ENCODE measurements around the gene UBN2. TPM values are rescaled to one million over a fixed set of nuclear protein-coding genes. Genes with fewer than 3 reads are reported as not detected.
"Not testable (repeated sequence)": the region's sequence is repeated elsewhere in the genome, so short reads cannot be mapped to it uniquely, and the experiment has no call there.

The UBN2 gene
- total RNA-seq, 2 experiments from 2014 or later: 7.0 to 7.6 TPM

- H3K4me3 Mint-ChIP-seq; ATAC-seq; H3K27ac Mint-ChIP-seq; H3K9me3 Mint-ChIP-seq; H3K36me3 Mint-ChIP-seq (ENCODE audit: low read depth); POLR2A ChIA-PET; DNase-seq; intact Hi-C loops (cut with micrococcal nuclease); H3K27me3 Mint-ChIP-seq; H3K4me1 Mint-ChIP-seq (ENCODE audit: low read depth): not testable (repeated sequence)
- CTCF ChIA-PET: interaction anchor here (1.5 kb wide), 1 partner anchor 9 kb away, joined by 3 read pairs; no protein-coding TSS in a partner anchor
Measured at GRCh38 chr7:139226988-139227488, 4.0 kb upstream of the UBN2 start.

DNA sequence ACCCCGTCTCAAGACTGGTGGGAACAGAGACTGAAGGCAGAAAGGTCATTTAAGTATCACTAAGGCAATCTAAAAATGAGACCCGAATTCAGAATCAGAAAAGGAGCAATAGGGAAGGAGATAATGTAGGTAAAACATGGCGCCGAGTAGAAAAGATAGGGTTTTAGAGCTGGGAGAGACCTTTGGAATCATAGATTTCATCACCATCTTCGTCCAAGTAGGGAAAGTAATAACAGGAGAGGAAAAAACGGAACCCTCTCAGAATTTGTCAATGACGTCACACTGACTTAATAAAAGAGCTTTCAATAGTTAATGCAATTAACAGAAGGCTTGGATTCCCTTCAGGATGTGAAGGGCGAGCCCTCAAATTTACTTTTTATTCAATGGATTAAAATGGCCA, 1.0 kb upstream of the UBN2 start:
- intact Hi-C loops (cut with micrococcal nuclease): loop anchor here (5.0 kb wide), 1 partner anchor 113 kb away; no protein-coding TSS in a partner anchor
- ATAC-seq (no peak), DNase-seq (no peak)
- ChIA-PET POLR2A (interaction anchor here (1.1 to 2.0 kb wide), 2 partner anchors 96 to 122 kb away, joined by 3 to 6 read pairs; no protein-coding TSS in a partner anchor), CTCF (interaction anchor here (0.9 kb wide), 1 partner anchor 85 kb away, joined by 3 read pairs; no protein-coding TSS in a partner anchor)
- Mint-ChIP-seq H3K27ac (no peak overlapping the region), H3K4me3 (peak overlapping the region; percentile 100), H3K9me3 (no peaks in the 10 kb centered on the region), H3K36me3 (ENCODE audit: low read depth) (peaks cover 2% of the 10 kb centered on the region), H3K4me1 (ENCODE audit: low read depth) (peaks cover 23% of the 10 kb centered on the region), H3K27me3 (peaks cover 8% of the 10 kb centered on the region)
- TF ChIP-seq, protein P1, sequence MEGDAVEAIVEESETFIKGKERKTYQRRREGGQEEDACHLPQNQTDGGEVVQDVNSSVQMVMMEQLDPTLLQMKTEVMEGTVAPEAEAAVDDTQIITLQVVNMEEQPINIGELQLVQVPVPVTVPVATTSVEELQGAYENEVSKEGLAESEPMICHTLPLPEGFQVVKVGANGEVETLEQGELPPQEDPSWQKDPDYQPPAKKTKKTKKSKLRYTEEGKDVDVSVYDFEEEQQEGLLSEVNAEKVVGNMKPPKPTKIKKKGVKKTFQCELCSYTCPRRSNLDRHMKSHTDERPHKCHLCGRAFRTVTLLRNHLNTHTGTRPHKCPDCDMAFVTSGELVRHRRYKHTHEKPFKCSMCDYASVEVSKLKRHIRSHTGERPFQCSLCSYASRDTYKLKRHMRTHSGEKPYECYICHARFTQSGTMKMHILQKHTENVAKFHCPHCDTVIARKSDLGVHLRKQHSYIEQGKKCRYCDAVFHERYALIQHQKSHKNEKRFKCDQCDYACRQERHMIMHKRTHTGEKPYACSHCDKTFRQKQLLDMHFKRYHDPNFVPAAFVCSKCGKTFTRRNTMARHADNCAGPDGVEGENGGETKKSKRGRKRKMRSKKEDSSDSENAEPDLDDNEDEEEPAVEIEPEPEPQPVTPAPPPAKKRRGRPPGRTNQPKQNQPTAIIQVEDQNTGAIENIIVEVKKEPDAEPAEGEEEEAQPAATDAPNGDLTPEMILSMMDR (IDR thresholded peaks at IDR 0.05): no peak

DNA sequence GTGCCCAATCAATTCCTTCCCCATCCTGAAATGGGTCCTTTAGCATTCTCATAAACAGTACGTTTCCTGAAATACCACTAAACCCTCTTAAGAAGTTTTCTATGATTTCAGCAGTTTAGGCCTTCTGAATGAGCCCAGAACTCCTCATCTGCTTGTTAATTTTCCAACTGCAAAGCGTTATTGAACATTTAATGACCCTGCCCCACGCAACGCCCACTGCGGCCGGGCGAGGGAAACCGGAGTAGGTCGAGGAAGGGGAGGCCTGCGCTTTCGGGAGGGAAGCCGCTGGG, 608 bp upstream of the UBN2 start:
- H3K9me3 Mint-ChIP-seq: no peaks in the 10 kb centered on the region
- no peak overlapping the region for H3K27ac Mint-ChIP-seq
- H3K27me3 Mint-ChIP-seq: peaks cover 8% of the 10 kb centered on the region
- peaks cover 23% of the 10 kb centered on the region for H3K4me1 Mint-ChIP-seq (ENCODE audit: low read depth)
- intact Hi-C loops (cut with micrococcal nuclease): loop anchor here (5.0 kb wide), 1 partner anchor 113 kb away; no protein-coding TSS in a partner anchor
- POLR2A ChIA-PET: interaction anchor here (1.1 to 2.0 kb wide), 2 partner anchors 96 to 123 kb away, joined by 3 to 6 read pairs; no protein-coding TSS in a partner anchor
- TF ChIP-seq, protein P1 (IDR thresholded peaks at IDR 0.05): no peak
- ATAC-seq (no peak), DNase-seq (no peak)
- CTCF ChIA-PET: interaction anchor here (0.9 to 1.0 kb wide), 2 partner anchors 86 to 135 kb away, joined by 3 read pairs; no protein-coding TSS in a partner anchor
- H3K4me3 Mint-ChIP-seq: peak overlapping the region; percentile 100
- H3K36me3 Mint-ChIP-seq (ENCODE audit: low read depth): peaks cover 2% of the 10 kb centered on the region

- H3K4me3 Mint-ChIP-seq: peak overlapping the region; percentile 100
- ATAC-seq (peak; percentile 12), DNase-seq (peak; percentile 24)
- peaks cover 27% of the 10 kb centered on the region for H3K4me1 Mint-ChIP-seq (ENCODE audit: low read depth)
- TF ChIP-seq, protein P1 (IDR thresholded peaks at IDR 0.05): no peak
- intact Hi-C loops (cut with micrococcal nuclease): loop anchor here (5.0 kb wide), 1 partner anchor 114 kb away; no protein-coding TSS in a partner anchor
- peaks cover 8% of the 10 kb centered on the region for H3K27me3 Mint-ChIP-seq
- ChIA-PET CTCF (interaction anchor here (1.0 kb wide), 1 partner anchor 108 kb away, joined by 3 read pairs; no protein-coding TSS in a partner anchor), POLR2A (interaction anchor here (1.2 to 2.0 kb wide), 5 partner anchors 11 to 138 kb away, joined by 3 to 6 read pairs (median 4); a partner anchor contains a TSS)
- H3K27ac Mint-ChIP-seq: peak overlapping the region; percentile 18
- H3K36me3 Mint-ChIP-seq (ENCODE audit: low read depth): peaks cover 2% of the 10 kb centered on the region
- no peaks in the 10 kb centered on the region for H3K9me3 Mint-ChIP-seq
Measured at GRCh38 chr7:139231513-139232376, 708 bp downstream of the UBN2 start.

GRCh38 chr7:139232377-139232717, 1.3 kb downstream of the UBN2 start:
- ChIA-PET CTCF (interaction anchor here (1.0 kb wide), 1 partner anchor 108 kb away, joined by 3 read pairs; no protein-coding TSS in a partner anchor), POLR2A (interaction anchor here (1.2 to 1.5 kb wide), 4 partner anchors 10 to 139 kb away, joined by 3 to 5 read pairs (median 4); a partner anchor contains a TSS)
- intact Hi-C loops (cut with micrococcal nuclease): loop anchor here (5.0 kb wide), 1 partner anchor 115 kb away; no protein-coding TSS in a partner anchor
- peak; percentile 45 for DNase-seq
- no peak for ATAC-seq
- TF ChIP-seq, protein P1 (IDR thresholded peaks at IDR 0.05): no peak
- Mint-ChIP-seq H3K27ac (no peak overlapping the region), H3K27me3 (peaks cover 8% of the 10 kb centered on the region), H3K4me1 (ENCODE audit: low read depth) (peaks cover 27% of the 10 kb centered on the region), H3K4me3 (peak overlapping the region; percentile 87), H3K9me3 (no peaks in the 10 kb centered on the region), H3K36me3 (ENCODE audit: low read depth) (peaks cover 4% of the 10 kb centered on the region)

Data from activated CD8-positive, alpha-beta T cell treated with anti-CD3 and anti-CD28 coated beads for 36 hours (primary cell).